ENCODE measurements around the gene MLYCD.

- TF ChIP-seq CTCF (IDR thresholded peaks at IDR 0.05) (no peak), POLR2A (IDR thresholded peaks at IDR 0.05) (no peak)
Measured at GRCh38 chr16:83851473-83851872, 47.4 kb upstream of the MLYCD start.
